Fibroblast of pulmonary artery (primary cell): ENCODE measurements around the gene TUT7.
A peak's percentile ranks its signal among the peaks of the same experiment; 100 is the strongest.

Source experiments
- DNase-seq: peaks from one replicate; pipeline ENCODE4 v3.0.0-alpha.2; 2010; ENCODE audit warnings: low read depth
- H3K4me3 ChIP-seq: replicated peaks from 2 replicates; pipeline ENCODE4 v1.5.1; 2011; ENCODE audit warnings: low read depth, mild to moderate bottlenecking, control low read depth, low read length, moderate library complexity
- CTCF ChIP-seq: IDR thresholded peaks from 2 replicates; pipeline ENCODE4 v1.5.1; 2011; ENCODE audit warnings: mild to moderate bottlenecking, control low read depth, low read length, inconsistent platforms; ENCODE audit errors: missing control alignments

TUT7 gene

GRCh38 chr9:86349271-86349670 lies 4.9 kb downstream of the TUT7 start:
- peak; percentile 35 for DNase-seq
- no peak overlapping the region for H3K4me3 ChIP-seq
- no peak for TF ChIP-seq CTCF

- no peak overlapping the region for H3K4me3 ChIP-seq
- no peak for TF ChIP-seq CTCF
- no peak for DNase-seq
These were observed 6.2 kb downstream of the TUT7 start for GRCh38 chr9:86347991-86348390.

GRCh38 chr9:86344818-86345217 lies 9.4 kb downstream of the TUT7 start:
- no peak overlapping the region for H3K4me3 ChIP-seq
- DNase-seq: no peak
- TF ChIP-seq CTCF: no peak

- TF ChIP-seq CTCF: no peak
- no peak overlapping the region for H3K4me3 ChIP-seq
These were observed 11.9 kb downstream of the TUT7 start for GRCh38 chr9:86342269-86342668.

GRCh38 chr9:86341007-86341491 lies 13.2 kb downstream of the TUT7 start:
- H3K4me3 ChIP-seq: no peak overlapping the region
- TF ChIP-seq CTCF: no peak
- no peak for DNase-seq

More at GRCh38 chr9:86342269-86342668, 11.9 kb downstream of the TUT7 start:
- DNase-seq: no peak

- no peak for TF ChIP-seq CTCF
- no peak for DNase-seq
- H3K4me3 ChIP-seq: no peak overlapping the region
These were observed 13.7 kb downstream of the TUT7 start for GRCh38 chr9:86340356-86341006.

- no peak overlapping the region for H3K4me3 ChIP-seq
- no peak for DNase-seq
- no peak for TF ChIP-seq CTCF
These were observed 16.6 kb downstream of the TUT7 start for GRCh38 chr9:86337469-86338108.
